Measurements from ENCODE around the gene IQCM.

IQCM gene

DNA sequence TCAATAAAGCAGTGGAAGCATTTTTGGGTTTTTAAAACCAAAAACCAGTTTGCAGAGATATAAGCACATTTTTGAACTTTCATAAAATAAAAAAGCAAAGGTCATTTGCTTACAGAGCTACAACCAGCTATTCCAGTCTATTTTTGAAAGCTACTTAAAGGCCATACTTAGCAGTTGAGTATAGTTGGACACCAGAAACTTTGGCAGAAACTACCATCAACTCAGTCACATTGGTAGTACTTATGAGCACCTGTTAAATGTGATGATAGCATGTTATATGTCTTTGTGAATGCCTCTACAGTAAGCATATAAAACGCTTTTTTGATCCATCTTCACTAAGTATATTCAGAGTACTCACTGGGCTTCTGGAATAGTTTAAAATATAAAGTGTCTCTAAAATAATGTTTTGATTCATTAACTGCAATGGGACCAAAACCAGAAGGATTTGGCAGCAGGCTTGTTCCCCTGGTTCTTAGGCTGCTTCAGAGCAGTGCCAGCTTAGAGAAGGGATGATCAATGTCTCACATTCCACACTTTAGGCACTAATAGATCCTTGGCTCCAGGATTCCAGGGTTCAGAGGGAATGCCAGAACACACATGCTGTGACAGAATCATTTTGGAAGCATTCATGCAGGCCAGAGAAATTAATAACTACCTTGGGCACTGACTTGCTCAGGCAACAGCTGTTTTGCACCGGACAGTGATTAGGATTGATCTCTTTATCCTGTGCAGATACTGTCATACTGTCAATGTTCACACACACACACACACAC lies 103.9 kb downstream of the IQCM start:
- no peak for DNase-seq (ENCODE audit: low read depth, low spot score)

DNA sequence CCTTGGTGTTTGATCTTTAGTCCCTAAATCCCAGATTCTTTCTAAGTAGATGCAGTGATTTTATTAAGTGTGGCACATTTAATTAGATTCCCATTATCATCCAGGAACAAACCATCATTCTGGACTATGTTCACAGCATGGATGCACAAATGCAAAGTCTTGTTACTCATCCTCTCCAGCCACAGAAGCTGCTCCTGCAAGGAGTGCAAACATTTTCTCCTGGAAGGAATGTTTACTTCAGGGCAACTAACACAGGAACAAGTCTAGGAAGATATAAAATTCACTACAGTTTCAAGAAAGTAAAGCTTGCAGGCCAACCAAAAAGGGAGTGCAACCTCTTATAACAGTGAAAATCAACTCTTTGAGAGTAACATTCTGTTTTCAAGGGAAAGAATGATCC lies 106.0 kb downstream of the IQCM start:
- DNase-seq (ENCODE audit: low read depth, low spot score) = no peak

DNA sequence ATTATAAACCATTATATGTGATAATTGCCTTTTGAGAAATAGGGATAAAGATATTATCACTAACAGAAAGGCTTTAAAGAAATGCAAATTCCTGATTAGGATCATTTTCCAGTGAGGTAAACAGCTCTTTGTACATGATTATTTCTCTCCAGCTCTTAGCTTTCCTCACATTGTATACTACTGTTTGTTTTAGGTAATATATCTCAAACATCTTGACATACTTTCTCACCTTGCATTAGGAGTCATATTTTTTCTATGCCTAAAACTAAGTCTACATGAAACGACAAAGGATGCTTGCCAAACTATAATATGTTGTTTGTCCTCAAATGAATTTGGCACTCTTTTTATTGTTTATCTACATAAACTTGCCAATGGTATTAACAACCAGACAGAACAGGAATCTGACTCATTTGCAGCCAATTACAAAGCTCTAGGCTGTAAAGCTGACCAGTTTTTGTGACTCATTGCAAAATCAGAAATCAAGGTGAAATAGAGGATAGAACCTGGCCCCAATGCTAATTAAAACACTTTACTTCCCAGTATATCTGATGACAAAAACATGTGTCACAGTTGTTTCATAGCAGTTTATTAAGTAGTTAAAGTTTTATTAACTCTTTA lies 107.0 kb downstream of the IQCM start:
- DNase-seq (ENCODE audit: low read depth, low spot score) = no peak

DNA sequence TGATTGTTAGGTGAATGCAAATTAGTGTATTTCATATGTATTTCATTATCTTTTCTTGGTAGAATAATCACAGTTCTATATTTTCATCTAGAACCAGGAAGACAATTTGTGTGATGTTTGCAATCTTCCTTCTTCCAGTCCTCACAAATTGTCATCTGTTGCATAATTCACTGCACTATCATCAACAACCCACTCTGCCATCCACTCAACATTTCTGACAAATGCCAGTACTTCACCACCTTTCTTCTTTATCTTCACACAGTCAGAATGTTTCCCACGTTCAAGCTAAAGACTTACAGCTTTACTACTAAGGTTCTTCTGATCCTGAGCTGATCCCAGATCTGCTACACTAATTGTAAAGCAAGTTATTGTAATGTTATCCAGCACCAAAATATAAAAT lies 107.8 kb downstream of the IQCM start:
- DNase-seq (ENCODE audit: low read depth, low spot score) = no peak

DNA sequence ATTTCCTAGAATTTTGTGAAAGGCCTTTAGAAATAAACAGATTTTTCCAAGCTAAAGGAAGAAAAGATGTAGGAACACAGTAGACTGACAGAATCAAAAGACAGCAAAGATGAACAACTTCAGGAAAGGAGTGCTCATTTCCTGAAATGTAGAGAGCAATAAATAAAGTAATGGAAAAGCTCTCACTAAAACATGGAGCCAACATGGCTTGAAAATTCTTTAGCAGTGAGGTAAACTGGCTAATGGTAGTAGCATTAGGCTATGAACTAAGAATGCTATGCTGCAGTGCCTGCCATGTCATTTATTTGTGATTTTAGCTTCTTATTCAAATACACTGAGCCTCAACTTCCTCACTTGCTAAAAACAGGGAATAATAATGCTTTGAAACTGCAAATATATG lies 108.7 kb downstream of the IQCM start:
- DNase-seq (ENCODE audit: low read depth, low spot score) = no peak

DNA sequence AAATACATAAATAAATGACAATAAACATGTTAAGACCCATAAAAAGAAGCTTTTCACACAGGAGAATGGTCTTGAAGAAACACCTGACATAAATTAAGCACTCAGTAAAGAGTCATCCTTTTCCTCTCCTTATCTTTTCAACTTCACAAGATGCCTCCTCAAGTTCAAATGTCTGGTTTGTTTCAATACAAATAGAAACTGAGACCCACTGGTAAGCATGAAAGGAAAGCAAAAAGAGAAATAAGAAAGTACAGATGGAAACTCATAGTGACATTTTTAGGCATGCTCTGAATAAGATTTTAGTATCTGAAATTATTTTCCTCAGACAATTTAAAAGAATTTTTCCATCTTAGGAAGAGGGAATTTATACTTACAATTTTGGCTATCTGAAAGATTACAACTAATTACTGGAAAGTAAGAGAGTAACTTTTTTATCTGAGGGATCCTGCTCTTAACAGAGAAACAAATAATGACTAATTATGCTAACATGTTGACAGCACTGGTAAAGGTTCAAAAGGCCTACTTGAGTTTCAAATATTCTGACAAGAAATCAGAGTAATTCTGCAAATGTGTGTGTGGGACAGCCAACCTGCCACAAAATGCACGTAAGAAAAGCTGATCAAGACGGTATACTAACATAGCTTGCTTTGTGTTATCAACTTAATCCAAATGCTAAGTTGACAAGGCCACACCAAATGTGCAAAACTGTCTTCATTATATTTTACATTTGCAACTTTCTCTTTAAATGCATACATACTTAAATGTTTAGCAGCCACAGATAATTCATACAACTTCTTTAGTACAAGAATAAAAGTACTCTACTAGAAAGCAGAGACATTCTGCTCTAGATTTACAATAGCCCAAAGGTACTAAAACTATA lies 113.0 kb downstream of the IQCM start:
- no peak for DNase-seq (ENCODE audit: low read depth, low spot score)

DNA sequence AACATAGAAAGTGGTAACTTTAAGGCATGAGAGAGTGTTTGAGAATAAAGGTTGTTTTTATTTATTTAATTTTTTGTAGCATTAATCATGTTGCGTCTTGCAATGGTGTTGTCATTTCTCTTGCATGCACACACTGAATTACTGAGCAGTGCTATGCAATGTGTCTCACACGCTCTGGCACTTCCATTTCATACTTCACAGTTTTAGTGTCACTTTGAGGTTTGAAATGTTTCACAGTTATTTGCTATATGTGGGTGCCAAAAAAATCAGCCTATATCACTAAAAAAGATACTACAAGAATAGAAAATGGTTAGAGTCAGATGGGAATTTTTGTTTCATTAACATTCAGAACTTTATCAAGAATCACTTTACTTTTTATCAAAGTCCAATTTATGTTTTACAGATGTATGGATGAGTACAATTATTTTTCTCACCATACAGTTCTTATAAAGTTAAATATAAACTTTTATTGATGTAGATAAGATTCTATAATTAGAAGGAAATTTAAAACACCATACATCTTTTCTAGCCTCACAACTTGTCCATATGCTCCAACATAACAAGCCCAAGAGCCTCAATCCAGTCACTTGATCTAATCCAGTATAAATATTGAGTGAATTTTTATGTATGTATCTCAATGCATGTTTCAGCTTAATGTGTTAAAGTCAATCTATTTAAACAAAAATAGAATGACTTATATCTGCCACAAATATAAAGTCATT lies 114.0 kb downstream of the IQCM start:
- DNase-seq (ENCODE audit: low read depth, low spot score) = no peak

DNA sequence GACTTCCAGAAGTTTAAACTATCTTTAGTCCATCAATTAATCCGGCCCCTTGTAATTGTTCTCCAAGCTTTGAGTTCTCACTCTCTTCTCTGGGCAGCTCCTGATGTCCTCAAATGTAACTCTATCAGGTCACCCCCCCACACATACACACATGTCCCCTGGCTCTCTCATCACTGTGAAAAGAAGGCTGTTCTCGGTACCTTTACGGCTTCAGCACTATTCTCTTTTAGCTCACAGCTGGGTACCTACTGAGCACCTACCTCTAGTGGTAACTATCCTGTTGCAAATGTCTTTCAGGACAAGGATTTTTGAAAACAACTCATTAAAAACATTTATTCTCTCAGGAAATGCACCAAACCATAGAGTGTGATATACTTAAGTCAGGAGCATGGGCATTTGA lies 115.4 kb downstream of the IQCM start:
- no peak for DNase-seq (ENCODE audit: low read depth, low spot score)

DNA sequence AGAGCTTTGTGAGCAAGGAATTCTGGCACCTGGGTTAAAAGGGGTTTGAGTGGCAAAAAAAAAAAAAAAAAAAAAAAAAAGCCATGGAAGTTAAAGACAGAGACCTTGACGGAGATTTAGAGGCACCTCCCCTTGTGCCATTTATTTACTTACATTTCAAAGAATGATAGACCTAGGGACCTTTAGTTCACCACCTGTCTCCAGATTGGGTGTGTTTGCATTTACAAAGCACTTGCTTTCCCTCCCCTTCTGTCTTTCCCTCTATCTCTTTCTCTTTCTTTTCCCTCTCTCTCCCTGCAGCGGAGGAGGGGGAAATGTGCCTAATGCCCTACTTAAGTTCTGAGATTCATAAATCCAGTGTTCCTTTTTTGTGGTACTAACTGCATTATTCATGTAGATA lies 116.0 kb downstream of the IQCM start:
- no peak for DNase-seq (ENCODE audit: low read depth, low spot score)

DNA sequence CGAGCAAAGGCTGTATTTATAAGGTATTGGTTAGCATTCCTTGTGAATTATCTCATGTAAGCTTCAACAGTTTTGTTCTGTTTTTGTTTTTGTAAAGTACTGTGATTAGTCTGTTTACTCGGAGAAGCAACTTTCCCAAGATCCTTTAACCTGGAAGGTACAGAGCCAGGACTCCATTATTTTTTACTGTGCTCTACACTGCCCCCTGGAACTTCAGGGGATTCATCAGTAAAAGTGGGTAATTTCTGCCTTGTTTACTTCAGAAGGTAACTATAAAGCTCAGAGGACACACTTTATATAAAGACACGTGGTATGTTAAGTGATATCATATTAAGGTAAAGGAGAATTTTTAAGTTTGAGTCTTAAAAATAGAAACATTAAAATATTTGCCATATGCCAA lies 124.9 kb downstream of the IQCM start:
- no peak for DNase-seq (ENCODE audit: low read depth, low spot score)

DNA sequence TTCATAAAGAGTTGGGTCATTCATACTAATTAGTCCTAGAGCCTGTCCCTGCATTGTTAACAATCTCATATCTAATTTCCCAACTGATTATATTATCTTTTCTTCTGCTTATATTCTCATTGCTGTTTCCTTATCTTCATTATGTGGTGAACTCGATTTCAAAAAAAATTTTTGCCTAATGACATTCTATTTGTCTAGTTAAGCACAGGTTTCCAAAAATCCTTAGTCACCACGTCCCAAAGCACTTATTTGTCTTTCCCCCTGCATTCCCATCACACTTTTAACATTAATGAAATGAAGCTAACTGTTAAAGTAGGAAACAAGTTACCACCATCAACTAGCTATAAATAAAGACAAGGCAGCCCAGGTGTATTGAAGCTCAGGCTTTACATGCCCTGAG lies 131.1 kb downstream of the IQCM start:
- DNase-seq (ENCODE audit: low read depth, low spot score) = no peak

DNA sequence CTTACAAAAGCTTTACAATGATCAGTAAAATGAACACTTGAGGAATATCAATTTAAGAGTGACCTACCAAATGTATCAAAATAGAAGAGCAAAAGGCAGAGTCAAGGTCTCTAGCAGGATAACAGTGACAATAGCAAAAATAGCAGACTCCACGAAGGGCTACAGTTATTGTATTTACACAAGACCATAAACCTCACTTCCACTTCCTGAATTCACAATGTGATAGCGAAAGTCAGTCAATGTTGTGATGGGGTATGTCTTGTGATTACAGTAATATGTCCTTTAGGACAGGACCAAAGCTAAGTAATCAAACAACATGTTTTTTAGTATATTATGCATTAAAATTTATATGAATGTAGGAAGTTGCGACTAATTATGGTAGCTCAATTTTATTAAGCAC lies 139.6 kb downstream of the IQCM start:
- DNase-seq (ENCODE audit: low read depth, low spot score) = no peak

DNA sequence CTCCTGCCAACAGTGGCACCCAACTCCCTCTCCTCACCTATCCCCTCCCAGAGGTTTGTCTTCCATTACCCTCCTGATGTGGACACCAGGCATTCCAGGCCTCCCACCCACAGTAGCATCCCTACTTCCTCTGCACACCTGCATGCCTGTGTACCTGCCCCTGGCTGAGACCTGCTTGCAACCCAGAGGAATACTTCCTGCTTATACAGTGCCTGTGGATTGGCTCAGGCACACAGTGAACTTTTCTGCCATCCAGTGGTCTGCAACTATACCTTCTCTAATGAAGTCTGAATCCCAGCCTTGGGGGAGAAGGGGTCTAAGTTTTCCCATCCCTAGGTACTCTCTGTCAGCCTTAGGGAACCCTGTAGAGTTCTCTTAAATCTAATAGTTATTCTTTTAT lies 169.9 kb downstream of the IQCM start:
- no peak for DNase-seq (ENCODE audit: low read depth, low spot score)

DNA sequence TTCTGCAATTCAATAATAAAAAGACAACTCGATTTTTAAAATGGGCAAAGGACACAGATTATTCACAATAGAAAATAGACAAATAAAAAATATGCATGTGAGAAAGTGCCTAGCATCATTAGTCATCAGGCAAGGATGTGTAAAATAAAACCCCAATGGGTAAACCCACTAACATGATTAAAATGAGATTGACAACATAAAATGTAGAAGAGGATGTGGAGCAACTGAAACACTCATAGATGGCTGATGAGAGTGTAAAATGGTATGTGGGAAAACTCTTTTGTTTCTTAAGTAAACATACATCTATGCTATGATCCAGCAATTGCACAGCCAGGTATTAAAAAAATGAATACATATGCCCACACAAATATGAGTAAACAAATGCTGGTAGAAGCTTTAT lies 177.6 kb downstream of the IQCM start:
- DNase-seq (ENCODE audit: low read depth, low spot score) = no peak

DNA sequence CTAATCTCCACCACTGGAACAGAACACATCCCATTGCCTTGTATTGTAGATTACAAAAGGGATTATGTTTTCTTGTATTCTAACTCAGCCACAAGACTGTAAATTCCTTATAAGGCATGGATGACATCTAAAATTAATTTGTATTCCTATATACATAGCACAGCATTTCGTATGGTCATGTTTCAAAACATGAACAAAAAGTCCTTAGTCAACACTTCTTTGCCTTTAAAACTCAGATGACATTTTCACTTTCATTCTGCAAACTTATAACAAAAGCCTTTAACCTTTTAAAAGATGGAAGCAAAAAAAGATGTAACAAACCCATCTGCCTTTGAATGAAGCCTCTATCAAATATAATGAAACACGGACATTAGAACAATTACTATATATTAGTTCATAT lies 181.3 kb downstream of the IQCM start:
- DNase-seq (ENCODE audit: low read depth, low spot score) = no peak

DNA sequence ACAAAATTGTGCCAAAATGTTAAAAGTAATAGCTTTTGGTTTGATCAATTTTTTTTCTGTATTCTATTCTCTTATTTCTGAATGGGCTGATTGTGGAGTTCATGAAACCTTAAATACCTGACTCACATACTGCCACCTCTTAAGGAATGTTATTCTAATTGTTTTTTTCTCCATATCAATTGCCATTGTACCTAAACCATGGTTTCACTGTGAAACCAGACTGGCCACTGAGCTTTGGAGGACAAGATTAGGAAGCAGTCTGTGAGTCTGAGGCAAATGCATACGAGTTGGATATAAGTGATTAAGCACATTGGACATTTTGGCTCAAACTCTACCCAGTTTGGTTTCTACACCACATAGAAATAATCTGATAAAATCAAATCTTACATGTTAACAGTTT lies 184.0 kb downstream of the IQCM start:
- no peak for DNase-seq (ENCODE audit: low read depth, low spot score)

DNA sequence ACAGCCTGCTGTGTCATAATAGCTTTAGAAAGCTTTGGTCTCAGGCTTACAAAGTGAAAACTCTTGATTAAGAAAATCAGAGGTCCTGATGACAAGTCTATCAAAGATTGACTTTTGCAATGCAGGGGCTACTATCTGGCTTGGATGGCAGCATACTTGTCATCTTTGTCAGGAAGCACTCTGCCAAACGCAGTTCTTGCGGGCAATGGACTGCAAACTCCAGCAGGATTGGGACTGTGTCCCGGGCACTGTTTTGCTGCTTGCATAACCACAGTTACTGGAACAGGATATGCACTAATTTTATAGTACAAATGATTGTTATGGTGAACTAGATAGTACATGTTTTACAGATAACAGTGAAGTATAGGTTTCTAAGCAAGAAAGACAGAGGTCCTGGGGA lies 185.6 kb downstream of the IQCM start:
- no peak for DNase-seq (ENCODE audit: low read depth, low spot score)

DNA sequence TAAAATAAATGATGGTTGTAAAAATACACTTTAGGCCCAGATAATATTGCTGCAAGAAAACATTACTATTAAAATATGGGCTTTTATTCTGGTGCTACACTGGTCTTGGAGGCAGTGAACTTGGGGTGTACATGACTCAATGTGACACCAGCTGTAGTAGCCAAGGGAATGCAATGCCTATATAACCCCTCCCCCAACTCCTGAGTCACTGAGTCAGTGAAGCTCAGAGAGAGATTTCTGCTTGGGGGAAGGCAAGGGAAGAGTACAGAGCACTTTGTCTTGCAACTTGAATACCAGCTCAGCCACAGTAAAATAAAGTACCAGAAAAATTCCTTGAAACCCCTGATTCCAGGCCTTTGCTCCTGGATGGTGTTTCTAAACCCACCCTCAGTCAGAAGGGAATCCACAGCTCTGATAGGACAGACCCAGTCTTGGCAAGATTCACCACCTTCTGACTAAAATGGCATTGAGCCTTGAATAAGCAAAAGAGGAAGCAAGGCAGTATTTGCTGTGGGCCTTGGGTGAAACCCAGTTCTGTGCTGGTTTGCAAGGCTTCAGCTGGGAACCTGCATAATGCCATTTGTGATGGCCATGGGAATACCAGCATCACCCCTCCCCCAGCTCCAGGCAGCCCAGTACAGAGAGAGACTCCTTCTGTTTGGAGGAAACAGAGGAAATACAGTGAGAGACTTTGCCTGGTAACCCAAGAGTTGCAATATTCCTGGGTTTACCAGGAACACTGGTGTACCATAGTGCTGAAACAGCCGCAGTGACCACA lies 209.9 kb downstream of the IQCM start:
- no peak for DNase-seq (ENCODE audit: low read depth, low spot score)

DNA sequence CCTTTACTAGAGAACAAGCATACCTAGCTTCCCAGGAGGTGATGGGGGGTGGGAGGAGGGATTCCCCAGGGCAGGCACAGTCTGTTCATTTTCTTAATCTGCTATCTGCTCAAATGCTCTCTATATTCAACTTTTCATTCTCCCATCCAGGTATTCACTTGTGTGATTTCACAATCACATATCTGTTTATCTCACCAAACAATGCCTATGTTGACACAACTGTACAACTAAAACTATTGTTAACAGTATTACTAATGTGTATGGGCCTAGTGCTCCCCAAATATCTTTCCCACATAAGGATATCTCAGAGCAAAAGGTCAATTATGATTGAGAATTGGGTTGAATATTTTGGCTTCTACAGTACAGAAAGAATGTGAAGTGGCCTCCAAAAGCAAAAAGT lies 210.8 kb downstream of the IQCM start:
- DNase-seq (ENCODE audit: low read depth, low spot score) = no peak

DNA sequence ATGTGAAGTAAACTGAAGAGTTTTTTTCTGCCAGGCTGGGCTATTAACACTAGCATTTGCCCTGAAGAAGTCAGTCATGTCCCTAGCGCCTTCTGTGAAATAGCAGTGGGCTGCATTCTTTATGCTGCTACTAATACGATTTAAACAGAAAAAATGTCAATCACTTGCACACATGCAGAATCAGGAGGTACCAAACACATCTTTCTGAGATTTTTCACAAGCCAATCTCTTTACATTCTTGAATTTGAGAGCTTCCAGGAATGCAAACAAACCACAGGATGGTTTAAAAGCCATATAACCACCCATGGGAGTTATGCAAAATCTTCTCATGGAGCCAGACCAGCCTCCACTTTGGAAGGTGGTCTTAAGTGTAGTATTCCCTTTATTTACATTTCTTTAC lies 220.1 kb downstream of the IQCM start:
- DNase-seq (ENCODE audit: low read depth, low spot score) = no peak

DNA sequence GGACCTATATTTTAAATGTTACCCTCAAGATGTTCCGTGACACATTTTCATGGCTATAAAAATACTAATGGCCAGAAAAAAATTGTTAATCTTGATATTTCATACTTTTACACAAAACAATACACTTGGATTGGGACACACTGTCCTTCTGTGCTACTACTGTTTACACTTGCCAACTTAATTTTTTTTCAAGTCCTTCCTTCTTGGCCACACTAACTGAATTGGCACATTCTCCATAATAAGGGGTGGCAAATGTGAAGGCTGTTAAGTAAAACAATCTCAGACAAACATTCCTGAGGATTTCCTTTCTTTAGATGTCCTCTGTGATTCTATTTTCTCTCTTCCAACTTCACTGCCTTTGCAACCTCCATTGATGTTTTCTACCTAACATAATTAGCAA lies 225.8 kb downstream of the IQCM start:
- DNase-seq (ENCODE audit: low read depth, low spot score) = no peak

Measured in activated CD4-positive, CD25-positive, alpha-beta regulatory T cell treated with anti-CD3 and anti-CD28 coated beads, Interleukin-2, amount 50 U/mL, for 16 hours (primary cell).